Measurements from ENCODE around the gene XYLT1.

The XYLT1 gene

DNA sequence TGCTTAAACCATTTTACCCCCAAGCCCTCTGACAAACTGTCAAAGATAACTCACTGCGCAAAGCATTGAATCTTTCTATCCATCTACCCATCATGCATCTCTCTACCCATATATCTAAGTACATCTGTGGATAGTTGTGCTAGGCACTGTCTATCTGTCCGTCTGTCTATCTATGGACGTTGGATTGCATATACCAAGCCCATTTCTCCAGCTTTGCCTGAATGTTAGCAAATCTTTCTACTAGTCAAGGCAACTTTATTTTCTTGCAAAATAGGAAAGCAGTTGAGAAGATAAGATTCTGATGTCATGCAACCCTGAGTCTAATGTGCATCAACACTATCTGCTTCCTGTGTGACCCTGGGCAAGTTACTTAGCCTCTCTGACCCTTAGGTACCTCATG is 117.2 kb downstream of the XYLT1 start:
- DNase-seq (ENCODE audit: low read depth): no peak
- TF ChIP-seq, protein P1, sequence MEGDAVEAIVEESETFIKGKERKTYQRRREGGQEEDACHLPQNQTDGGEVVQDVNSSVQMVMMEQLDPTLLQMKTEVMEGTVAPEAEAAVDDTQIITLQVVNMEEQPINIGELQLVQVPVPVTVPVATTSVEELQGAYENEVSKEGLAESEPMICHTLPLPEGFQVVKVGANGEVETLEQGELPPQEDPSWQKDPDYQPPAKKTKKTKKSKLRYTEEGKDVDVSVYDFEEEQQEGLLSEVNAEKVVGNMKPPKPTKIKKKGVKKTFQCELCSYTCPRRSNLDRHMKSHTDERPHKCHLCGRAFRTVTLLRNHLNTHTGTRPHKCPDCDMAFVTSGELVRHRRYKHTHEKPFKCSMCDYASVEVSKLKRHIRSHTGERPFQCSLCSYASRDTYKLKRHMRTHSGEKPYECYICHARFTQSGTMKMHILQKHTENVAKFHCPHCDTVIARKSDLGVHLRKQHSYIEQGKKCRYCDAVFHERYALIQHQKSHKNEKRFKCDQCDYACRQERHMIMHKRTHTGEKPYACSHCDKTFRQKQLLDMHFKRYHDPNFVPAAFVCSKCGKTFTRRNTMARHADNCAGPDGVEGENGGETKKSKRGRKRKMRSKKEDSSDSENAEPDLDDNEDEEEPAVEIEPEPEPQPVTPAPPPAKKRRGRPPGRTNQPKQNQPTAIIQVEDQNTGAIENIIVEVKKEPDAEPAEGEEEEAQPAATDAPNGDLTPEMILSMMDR (IDR thresholded peaks at IDR 0.05; ENCODE audit: control insufficient read depth, insufficient read depth, low read depth, low read length, missing control alignments): no peak
- H3K4me3 ChIP-seq (ENCODE audit: control insufficient read depth, low read depth, low read length): no peak overlapping the region

DNA sequence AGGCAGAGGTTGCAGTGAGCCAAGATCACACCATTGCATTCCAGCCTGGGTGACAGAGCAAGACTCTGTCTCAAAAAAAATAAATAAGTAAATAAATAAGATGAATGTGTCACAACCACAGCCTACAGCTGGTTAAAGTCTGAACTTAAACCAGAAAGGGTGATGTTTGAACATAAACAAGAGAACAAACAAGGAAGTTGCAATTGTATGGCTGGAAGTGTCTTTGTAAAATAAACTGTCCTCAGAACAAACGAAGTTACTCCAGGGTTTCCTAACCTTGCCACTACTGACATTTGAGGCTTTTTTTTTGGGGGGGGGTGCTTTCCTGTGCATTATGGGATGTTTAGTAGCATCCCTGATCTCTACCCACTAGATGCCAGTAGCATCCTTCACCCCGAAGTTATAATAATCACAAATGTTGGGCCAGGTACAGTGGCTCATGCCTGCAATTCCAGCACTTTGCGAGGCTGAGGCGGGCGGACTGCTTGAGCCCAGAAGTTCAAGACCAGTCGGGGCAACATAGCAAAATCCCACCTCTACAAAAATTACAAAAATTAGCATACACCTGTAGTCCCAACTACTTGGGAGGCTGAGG is 119.2 kb downstream of the XYLT1 start:
- no peak overlapping the region for H3K4me3 ChIP-seq (ENCODE audit: control insufficient read depth, low read depth, low read length)
- DNase-seq (ENCODE audit: low read depth): no peak
- TF ChIP-seq, protein P1 (IDR thresholded peaks at IDR 0.05; ENCODE audit: control insufficient read depth, insufficient read depth, low read depth, low read length, missing control alignments): no peak

DNA sequence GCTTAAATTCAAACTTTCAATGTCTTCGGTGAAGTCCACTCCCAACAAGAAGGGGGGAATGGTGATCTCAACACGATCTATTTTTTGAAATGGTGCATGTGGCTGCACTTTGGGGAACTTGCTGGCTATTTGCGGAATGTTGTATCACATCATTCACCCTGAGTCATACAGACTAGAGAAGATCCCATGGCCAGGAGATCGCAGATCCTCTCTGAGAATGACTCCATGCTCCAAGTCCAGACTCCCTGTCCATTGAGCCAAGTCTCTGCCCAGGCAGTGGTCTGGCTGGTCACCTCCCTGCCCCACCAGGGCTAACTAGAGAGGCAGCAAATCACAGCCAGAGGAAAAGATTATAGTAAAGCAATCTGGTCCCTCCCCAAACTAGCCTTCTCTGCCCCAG is 120.6 kb downstream of the XYLT1 start:
- TF ChIP-seq, protein P1 (IDR thresholded peaks at IDR 0.05; ENCODE audit: control insufficient read depth, insufficient read depth, low read depth, low read length, missing control alignments): no peak
- no peak for DNase-seq (ENCODE audit: low read depth)
- no peak overlapping the region for H3K4me3 ChIP-seq (ENCODE audit: control insufficient read depth, low read depth, low read length)

DNA sequence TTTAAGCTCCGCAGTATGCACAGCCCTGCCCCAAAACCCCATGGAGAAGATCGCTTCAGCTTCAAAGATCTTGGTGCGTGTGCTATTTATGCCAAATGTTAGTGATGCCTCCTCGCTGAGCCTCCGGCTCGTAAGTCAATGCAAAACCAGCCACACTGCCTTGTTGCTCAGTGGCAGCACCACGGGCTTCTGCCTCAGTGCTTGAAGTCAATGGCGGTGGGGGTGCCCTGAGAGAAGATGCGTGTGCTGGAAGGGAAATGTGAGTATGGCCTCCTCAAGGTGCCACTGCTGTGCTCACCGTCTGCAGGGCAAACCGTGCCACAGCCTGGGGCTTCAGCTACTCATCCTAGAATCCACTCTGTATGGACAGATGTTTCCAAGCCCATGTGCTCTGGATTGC is 121.9 kb downstream of the XYLT1 start:
- DNase-seq (ENCODE audit: low read depth): no peak
- TF ChIP-seq, protein P1 (IDR thresholded peaks at IDR 0.05; ENCODE audit: control insufficient read depth, insufficient read depth, low read depth, low read length, missing control alignments): no peak
- H3K4me3 ChIP-seq (ENCODE audit: control insufficient read depth, low read depth, low read length): no peak overlapping the region

DNA sequence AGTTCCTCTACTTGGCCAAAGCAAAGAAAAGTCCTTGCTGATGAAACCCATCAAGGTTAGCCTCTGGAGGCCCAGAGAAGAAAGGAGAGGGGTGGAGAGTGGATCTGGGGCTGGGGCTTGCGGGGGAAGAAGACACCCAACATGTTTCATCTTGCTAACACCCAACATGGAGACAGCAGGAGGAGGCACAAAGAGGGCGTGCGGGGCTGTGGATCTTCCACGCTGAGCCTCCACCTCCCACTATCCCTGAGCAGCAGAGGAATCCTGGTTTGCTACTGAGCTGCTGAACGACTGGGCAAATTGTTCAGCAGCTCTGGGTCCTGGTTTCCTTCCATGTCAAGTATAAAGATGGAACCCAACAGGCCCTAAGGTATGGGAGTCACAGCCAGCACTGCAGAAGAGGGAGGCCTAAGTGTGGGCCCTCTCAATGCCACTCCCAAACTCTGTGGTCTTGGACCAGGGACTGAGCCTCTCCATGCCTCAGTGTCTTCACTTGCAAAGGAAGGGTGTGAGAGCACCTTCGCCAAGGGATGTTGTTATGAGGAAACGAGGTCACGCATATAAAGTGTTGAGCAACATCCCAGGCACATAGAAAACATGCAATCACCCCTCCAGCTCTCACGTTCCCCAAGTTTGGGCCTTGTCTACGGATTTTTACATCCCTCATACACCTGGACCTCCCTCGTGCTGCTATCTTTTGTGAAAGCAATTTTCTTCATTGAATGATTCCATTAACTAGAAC is 122.5 kb downstream of the XYLT1 start:
- DNase-seq (ENCODE audit: low read depth): no peak
- TF ChIP-seq, protein P1 (IDR thresholded peaks at IDR 0.05; ENCODE audit: control insufficient read depth, insufficient read depth, low read depth, low read length, missing control alignments): no peak
- no peak overlapping the region for H3K4me3 ChIP-seq (ENCODE audit: control insufficient read depth, low read depth, low read length)

DNA sequence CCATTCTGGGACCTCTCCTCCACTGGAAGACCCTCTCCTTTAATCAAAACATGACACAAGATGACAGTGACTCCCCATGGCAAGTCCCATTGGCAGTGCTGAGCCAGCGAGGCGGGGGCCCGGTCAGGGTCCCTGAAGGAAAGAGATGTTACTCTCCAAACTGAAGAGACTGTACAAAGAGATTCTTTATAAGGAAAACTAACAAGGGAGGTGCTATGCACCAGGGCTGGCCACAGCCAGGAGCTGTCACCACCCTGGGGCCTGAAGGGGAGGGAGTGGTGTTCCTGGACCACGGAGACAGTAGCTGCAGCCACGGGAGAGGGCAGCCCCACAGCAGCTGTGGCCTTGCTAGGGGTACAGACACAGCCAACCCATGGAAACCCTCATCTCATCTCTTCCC is 123.1 kb downstream of the XYLT1 start:
- DNase-seq (ENCODE audit: low read depth): no peak
- TF ChIP-seq, protein P1 (IDR thresholded peaks at IDR 0.05; ENCODE audit: control insufficient read depth, insufficient read depth, low read depth, low read length, missing control alignments): no peak
- H3K4me3 ChIP-seq (ENCODE audit: control insufficient read depth, low read depth, low read length): no peak overlapping the region
